ENCODE results near the gene PLCB1. TPM values are rescaled to one million over a fixed set of nuclear protein-coding genes. Genes with fewer than 3 reads are reported as not detected.

The PLCB1 gene
- total RNA-seq, 3 donors from 2014 or later: 7.2 to 50.7 (median 8.8) TPM

- Histone ChIP-seq H3K9me3 (no peaks in the 10 kb centered on the region), H3K36me3 (ENCODE audit: low read depth) (no peaks in the 10 kb centered on the region), H3K4me1 (ENCODE audit: low read depth) (no peaks in the 10 kb centered on the region), H3K4me3 (no peak overlapping the region)
- no peak for TF ChIP-seq CTCF (IDR thresholded peaks at IDR 0.05)
- no peak for DNase-seq
- intact Hi-C loops (cut with DNase I, micrococcal nuclease): no loop called here
- ATAC-seq: no peak
Measured at GRCh38 chr20:8352486-8352885, 220.4 kb downstream of the PLCB1 start.

GRCh38 chr20:8353512-8353911, 221.4 kb downstream of the PLCB1 start:
- intact Hi-C loops (cut with DNase I, micrococcal nuclease): no loop called here
- Histone ChIP-seq H3K9me3 (no peaks in the 10 kb centered on the region), H3K4me1 (ENCODE audit: low read depth) (no peaks in the 10 kb centered on the region), H3K36me3 (ENCODE audit: low read depth) (no peaks in the 10 kb centered on the region), H3K4me3 (no peak overlapping the region)
- ATAC-seq: no peak
- TF ChIP-seq CTCF (IDR thresholded peaks at IDR 0.05): no peak
- DNase-seq: no peak

GRCh38 chr20:8355453-8355852, 223.4 kb downstream of the PLCB1 start:
- Histone ChIP-seq H3K4me1 (ENCODE audit: low read depth) (no peaks in the 10 kb centered on the region), H3K4me3 (no peak overlapping the region), H3K36me3 (ENCODE audit: low read depth) (no peaks in the 10 kb centered on the region), H3K9me3 (no peaks in the 10 kb centered on the region)
- no peak for TF ChIP-seq CTCF (IDR thresholded peaks at IDR 0.05)
- no peak for DNase-seq
- intact Hi-C loops (cut with DNase I, micrococcal nuclease): no loop called here
- ATAC-seq: no peak

GRCh38 chr20:8356806-8357205, 224.7 kb downstream of the PLCB1 start:
- no peak for TF ChIP-seq CTCF (IDR thresholded peaks at IDR 0.05)
- H3K9me3 ChIP-seq: no peaks in the 10 kb centered on the region
- no peaks in the 10 kb centered on the region for H3K4me1 ChIP-seq (ENCODE audit: low read depth)
- ATAC-seq: no peak
- H3K4me3 ChIP-seq: no peak overlapping the region
- DNase-seq: no peak
- no peaks in the 10 kb centered on the region for H3K36me3 ChIP-seq (ENCODE audit: low read depth)
- intact Hi-C loops (cut with DNase I, micrococcal nuclease): no loop called here

- no peak for TF ChIP-seq CTCF (IDR thresholded peaks at IDR 0.05)
- DNase-seq: no peak
- no peak for ATAC-seq
- H3K4me3 ChIP-seq: no peak overlapping the region
- H3K4me1 ChIP-seq (ENCODE audit: low read depth): no peaks in the 10 kb centered on the region
- H3K36me3 ChIP-seq (ENCODE audit: low read depth): no peaks in the 10 kb centered on the region
- no peaks in the 10 kb centered on the region for H3K9me3 ChIP-seq
- intact Hi-C loops (cut with DNase I, micrococcal nuclease): no loop called here
Measured at GRCh38 chr20:8357703-8358102, 225.6 kb downstream of the PLCB1 start.

- DNase-seq (no peak), ATAC-seq (no peak)
- intact Hi-C loops (cut with DNase I, micrococcal nuclease): no loop called here
- no peaks in the 10 kb centered on the region for H3K4me1 ChIP-seq (ENCODE audit: low read depth)
- no peak overlapping the region for H3K4me3 ChIP-seq
- H3K9me3 ChIP-seq: no peaks in the 10 kb centered on the region
- no peak for TF ChIP-seq CTCF (IDR thresholded peaks at IDR 0.05)
- no peaks in the 10 kb centered on the region for H3K36me3 ChIP-seq (ENCODE audit: low read depth)
Measured at GRCh38 chr20:8360035-8360434, 228.0 kb downstream of the PLCB1 start.

Measured in mucosa of descending colon (tissue), 3 donors.